Endothelial cell (in vitro differentiated cells): Measurements from ENCODE around the gene POGLUT3. TPM values are rescaled to one million over a fixed set of nuclear protein-coding genes. Genes with fewer than 3 reads are reported as not detected.

ENCODE experiments used
- DNase-seq: peaks from one replicate; pipeline ENCODE4 v3.0.0; 2021; ENCODE audit warnings: low spot score
- H3K27ac Mint-ChIP-seq: one replicate; pipeline ENCODE4 v1.8.0; 2021; ENCODE audit warnings: mixed read lengths, inconsistent platforms; ENCODE audit not compliant: unreplicated experiment
- H3K27me3 Mint-ChIP-seq: one replicate; pipeline ENCODE4 v1.8.0; 2021; ENCODE audit warnings: mild to moderate bottlenecking, moderate library complexity, mixed read lengths, inconsistent platforms; ENCODE audit not compliant: unreplicated experiment
- H3K36me3 Mint-ChIP-seq: one replicate; pipeline ENCODE4 v1.8.0; 2021; ENCODE audit warnings: mild to moderate bottlenecking, low read depth, mixed read lengths, inconsistent platforms; ENCODE audit not compliant: unreplicated experiment
- H3K4me1 Mint-ChIP-seq: one replicate; pipeline ENCODE4 v1.8.0; 2021; ENCODE audit warnings: mild to moderate bottlenecking, mixed read lengths, inconsistent platforms; ENCODE audit not compliant: unreplicated experiment
- H3K4me3 Mint-ChIP-seq: one replicate; pipeline ENCODE4 v1.8.0; 2021; ENCODE audit warnings: mild to moderate bottlenecking, mixed read lengths, inconsistent platforms; ENCODE audit not compliant: unreplicated experiment
- H3K9me3 Mint-ChIP-seq: one replicate; pipeline ENCODE4 v1.8.0; 2021; ENCODE audit warnings: mixed read lengths, inconsistent platforms; ENCODE audit not compliant: unreplicated experiment
- CTCF ChIP-seq: fragments of 200-600 bp; sonication (generic); IDR thresholded peaks from one replicate; pipeline ENCODE4 v1.5.0; 2021; ENCODE audit warnings: antibody characterized with exemption; ENCODE audit not compliant: unreplicated experiment
- total RNA-seq: library from RNA; stranded (reverse); fragmentation: NEBNext Ultra II Directional; extraction: Animal tissue kit (Norgen Biotek cat#: 25700); gene quantifications from one replicate; pipeline ENCODE4 v1.2.1, GENCODE V29; 2021; ENCODE audit not compliant: unreplicated experiment

POGLUT3 gene
- total RNA-seq, 1 donor from 2014 or later, result 12.2 TPM

DNA sequence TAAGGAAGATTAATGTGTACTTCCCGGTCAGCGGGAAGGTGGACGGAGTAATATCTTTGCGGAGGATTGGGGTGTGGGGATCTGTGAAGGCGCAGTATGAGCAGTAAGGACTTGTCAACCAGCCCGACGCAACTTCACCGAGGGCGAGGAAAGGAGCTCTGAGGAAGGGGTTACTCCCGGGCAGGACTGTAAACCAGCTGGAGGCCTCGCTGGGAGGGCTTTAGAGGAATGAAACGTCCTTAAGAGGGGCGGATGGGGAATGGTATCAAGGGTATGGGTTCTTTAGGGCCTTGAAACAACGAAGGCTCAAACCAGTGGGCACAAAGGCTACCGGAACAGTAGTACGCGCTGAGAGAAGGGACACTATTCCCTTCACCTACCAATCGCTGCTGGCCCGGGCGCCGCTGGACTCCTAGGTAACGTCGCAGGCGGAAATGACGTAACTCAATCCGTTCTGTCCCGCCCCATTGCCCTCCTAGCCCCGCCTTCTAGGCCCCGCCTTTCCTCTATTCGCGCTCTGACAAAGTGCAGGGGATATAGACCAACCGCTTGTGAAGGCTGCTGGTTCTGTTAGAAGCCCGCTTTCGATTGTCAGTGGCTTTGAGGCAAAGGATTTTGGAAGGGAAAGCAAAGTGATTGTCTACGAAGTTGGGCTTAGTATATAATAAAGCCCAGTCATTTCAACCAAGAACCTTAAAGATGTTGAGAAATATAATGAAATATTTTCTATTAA is 30.9 kb downstream of the POGLUT3 start, which contains the start of gene C11orf65:
TSS of gene C11orf65 (minus strand) at position 439 of the 733 bp plus-strand sequence. CDS start 5,970 bp downstream, outside the sequence.
- Mint-ChIP-seq H3K27ac (peak within 1 kb of the TSS; percentile 100), H3K36me3 (no peaks in the 10 kb centered on the region), H3K9me3 (no peaks in the 10 kb centered on the region), H3K4me3 (peak within 1 kb of the TSS; percentile 93), H3K27me3 (peaks cover 3% of the 10 kb centered on the region), H3K4me1 (peaks cover 3% of the 10 kb centered on the region)
- no peak for TF ChIP-seq CTCF
- peak; percentile 93 for DNase-seq

GRCh38 chr11:108466405-108466804 is 31.8 kb downstream of the POGLUT3 start:
- no peak for DNase-seq
- H3K27me3 Mint-ChIP-seq, result peaks cover 3% of the 10 kb centered on the region
- no peaks in the 10 kb centered on the region for H3K36me3 Mint-ChIP-seq
- peaks cover 3% of the 10 kb centered on the region for H3K4me1 Mint-ChIP-seq
- H3K4me3 Mint-ChIP-seq, result peak overlapping the region; percentile 93
- no peaks in the 10 kb centered on the region for H3K9me3 Mint-ChIP-seq
- no peak for TF ChIP-seq CTCF
- peak overlapping the region; percentile 100 for H3K27ac Mint-ChIP-seq

DNA sequence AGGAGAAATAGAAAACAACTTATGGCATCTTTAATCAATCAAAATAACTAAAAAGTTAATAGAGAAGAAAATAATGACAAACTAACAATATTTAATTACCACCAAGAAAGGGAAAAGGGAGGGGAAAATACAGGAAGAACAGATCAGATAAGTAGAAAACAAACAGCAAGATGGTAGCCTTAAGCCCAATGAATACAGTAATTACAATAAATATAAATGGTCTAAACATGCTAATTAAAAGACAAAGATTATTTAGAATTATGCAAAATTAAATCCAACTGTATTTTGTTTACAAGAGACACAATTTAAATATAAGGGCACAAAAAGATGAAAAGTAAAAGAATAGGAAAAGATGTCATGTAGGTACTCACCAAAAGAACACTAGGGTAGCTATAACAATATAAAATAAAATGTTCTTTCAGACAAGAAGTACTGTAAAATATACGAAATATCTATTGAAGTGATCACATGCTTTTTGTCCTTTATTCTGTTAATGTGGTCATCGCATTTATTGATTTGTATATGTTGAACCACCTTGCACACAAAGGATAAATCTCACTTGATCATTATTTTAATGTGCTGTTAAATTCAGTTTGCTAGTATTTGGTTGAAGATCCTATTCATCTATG is 44.9 kb downstream of the POGLUT3 start:
- Mint-ChIP-seq H3K36me3 (peaks cover 3% of the 10 kb centered on the region), H3K9me3 (no peaks in the 10 kb centered on the region), H3K27me3 (peaks cover under 1% of the 10 kb centered on the region), H3K4me3 (no peak overlapping the region), H3K4me1 (no peaks in the 10 kb centered on the region), H3K27ac (no peak overlapping the region)
- TF ChIP-seq CTCF, result no peak
- DNase-seq, result no peak

Other genes with a start within 250 kb of the POGLUT3 start
- 0.69 TPM for gene C11orf65, start 30.9 kb downstream of the POGLUT3 start, total RNA-seq
- 0.62 TPM for gene EXPH5, start 95.4 kb upstream of the POGLUT3 start, total RNA-seq
- gene DDX10, start 166.7 kb upstream of the POGLUT3 start, total RNA-seq, result 20.9 TPM